GM18870 (cell line): ENCODE measurements around the gene SLC5A10.

Source experiments
- ATAC-seq: cut with Tn5 transposase; IDR thresholded peaks from one replicate; pipeline ENCODE4 v1.9.1; 2021; ENCODE audit warnings: moderate library complexity; ENCODE audit not compliant: unreplicated experiment

The SLC5A10 gene

DNA sequence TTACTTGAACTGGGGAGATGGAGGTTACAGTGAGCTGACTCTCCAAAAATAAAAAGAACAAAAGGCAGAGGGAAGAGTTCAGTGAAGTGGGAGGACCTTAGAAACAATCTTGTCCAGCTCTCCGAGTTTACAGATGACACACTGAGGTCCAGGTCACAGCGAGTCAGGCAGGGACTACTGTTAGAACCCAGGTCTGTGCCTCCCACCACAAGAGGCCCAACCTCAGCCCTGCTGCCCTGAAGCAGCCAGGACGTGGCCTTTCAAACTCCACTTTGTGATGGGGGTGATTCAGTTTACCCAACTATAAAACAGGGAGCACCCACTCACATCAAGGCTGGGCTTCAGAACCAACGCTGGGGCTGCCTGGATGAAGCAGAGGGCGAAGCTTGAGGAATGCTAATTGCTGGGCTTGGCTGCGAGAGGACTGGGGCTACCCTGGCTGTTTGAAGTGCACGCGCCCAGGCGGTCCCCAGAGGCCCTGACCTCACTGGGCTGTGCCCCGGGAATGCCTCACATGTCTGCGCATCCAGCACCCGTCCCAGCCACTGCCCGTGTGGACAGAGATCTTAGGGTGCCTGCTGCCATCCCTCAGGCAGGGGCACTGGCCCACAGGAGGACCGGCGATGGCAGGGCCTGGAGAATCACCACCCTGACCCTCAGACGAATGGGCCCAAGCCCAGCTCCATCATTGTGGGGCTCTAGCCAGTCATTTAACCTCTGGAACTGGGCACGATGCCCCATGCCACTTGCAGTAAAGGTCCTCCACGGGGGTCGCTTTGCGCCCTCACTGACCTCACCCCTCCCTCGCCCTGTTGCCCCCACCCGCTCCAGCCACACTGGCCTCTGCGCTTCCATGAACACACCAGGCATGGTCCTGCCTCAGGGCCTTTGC lies 11.4 kb downstream of the SLC5A10 start:
- no peak for ATAC-seq

DNA sequence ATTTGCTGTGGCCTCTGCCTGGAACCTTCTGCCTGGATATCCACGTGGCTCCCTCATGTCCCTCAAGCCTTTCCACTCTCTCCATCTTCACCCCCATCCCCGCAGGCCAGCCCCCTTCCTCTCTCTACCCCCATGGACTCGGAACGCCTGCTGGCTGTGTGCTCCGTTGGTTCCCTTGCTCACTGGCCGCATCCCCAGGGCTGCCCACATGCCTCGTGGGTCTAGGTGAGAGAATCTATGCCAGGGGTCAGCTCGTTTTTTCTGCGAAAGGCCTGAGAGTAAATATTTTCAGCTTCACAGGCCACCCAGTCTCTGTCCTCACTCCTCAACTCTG lies 12.0 kb downstream of the SLC5A10 start:
- no peak for ATAC-seq

DNA sequence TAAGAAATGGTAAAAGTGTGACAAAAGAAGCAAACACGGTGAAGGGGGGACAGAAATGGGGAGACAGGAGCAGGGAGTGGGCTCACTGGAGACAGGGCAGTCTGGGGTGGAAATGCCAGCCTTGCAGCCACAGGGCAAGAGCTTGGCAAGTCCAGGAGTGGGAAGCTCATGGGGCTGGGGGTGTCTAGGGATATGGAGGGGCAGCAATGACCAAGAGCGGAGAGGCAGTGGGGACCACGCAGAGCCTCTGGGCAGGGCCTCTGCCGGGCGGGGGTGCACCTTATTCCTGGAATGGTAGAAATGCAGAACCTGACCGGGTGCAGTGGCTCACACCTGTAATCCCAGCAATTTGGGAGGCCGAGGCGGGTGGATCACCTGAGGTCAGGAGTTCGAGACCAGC lies 12.6 kb downstream of the SLC5A10 start:
- ATAC-seq = no peak

- ATAC-seq = no peak
Observed at GRCh38 chr17:18965530-18966236, 13.7 kb downstream of the SLC5A10 start.

DNA sequence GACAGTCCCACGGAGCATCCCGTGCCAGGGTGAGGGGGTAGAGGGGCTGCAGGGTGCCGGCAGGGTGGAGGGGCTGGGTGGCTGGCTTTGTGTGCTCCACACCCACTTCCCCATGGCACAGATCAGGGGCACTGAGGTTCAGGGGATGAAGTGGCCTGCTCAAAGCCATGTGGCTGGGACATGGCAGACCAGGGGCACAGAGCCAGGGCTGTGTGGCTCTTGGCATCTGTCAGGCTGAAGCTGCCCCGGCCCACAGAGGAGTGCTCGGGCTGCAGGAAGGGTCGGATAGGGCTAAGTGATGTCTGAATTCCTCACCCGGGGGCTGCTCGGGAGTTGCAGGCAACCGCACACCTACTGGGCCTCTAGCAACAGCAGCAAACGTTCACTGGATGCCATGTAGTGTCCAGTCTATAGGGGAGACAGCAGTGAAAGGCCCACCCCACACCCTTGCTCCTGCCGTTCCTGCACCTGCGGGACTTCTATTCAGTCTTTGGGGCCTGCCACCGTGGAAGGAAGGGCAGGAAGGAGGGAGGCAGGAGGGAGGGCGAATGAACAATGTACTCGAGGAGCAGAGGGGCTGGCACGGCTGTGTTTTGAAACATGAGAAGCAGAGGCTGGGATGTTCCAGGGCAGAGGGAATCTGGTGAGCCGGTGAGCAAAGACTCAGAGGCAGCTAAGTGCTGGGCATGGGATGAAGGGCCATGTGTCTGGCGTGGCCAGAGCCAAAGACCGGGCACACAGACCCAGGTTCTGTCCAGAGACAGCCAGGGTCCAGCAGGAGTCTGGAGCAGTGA lies 15.1 kb downstream of the SLC5A10 start:
- ATAC-seq = no peak

- ATAC-seq = no peak
Observed at GRCh38 chr17:18967916-18968315, 16.0 kb downstream of the SLC5A10 start.

DNA sequence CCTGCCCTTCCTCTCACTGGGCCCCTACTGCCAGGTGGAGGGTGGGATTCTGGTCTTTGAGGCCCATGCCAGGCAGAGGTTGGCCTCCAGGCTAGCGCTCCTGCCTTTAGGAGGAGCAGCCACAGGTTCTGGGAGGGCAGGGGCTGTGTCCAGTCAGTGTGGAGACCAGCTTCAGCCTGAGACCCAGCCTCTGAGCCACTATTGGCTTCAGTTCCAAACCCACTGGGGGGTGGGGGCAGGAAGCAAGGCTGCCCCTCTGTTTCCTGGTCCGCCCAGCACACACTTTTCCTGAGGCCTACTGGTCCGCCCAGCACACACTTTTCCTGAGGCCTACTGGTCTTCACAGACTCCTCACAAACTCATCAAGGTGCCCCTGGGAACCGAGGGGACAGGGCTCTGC lies 16.4 kb downstream of the SLC5A10 start:
- no peak for ATAC-seq

DNA sequence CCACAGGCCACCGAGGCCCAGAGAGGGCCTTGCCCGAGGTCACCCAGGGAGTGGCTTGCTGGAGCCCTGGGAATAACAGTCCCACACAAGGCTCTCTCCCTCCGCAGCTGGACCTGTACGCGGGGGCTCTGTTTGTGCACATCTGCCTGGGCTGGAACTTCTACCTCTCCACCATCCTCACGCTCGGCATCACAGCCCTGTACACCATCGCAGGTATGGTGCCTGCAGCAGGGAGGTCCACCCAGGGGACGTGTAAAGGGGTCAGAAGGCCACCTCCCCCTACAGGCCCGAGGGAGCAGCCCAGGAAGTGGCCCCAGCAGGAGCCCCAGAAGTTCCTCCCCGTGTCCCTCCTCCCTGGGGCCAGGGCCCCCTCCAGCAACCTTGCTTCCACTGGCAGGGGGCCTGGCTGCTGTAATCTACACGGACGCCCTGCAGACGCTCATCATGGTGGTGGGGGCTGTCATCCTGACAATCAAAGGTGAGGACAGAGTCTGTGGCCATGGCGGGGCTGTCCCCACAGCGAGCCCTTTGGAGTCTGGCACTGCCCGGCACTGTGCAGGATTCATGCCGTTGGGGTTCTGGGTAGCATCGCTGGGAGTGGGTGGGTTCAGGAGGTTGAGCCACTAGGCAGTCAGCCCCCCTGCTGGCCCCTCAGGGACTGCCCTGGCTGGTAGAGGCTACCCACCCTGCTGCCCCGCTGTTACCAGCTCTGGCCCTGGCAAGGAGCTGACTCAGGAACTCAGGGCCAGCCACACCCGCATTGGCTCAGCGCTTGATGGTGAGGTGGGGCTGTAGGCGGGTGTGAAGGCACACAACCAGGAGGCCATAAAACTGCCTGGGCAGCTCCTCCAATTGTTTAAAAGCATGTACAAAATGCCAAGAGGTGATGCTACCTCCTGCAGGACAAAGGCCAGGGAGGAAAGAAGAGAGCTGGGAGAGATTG lies 17.3 kb downstream of the SLC5A10 start:
- ATAC-seq = no peak

- ATAC-seq = no peak
Observed at GRCh38 chr17:18970582-18971480, 18.9 kb downstream of the SLC5A10 start.

DNA sequence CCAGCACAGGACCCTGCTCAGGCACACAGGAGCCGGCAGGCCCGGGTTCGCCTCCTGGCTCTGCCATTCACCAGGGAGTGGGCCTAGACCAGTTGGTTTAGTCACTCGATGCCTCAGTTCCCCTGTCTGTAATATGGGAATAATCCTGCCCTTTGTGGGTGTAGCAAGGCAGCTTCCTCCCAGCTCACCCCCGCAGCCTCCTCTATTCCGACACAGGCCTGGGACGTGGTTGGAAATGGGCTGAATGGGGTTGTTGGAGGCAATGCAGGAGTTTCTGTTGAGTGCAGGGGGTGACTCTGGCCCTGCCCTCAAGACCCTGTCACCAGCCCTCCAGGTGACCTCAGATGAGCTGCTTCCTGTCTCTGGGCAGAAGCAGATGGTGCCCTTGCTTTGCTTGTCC lies 19.8 kb downstream of the SLC5A10 start:
- ATAC-seq = no peak

DNA sequence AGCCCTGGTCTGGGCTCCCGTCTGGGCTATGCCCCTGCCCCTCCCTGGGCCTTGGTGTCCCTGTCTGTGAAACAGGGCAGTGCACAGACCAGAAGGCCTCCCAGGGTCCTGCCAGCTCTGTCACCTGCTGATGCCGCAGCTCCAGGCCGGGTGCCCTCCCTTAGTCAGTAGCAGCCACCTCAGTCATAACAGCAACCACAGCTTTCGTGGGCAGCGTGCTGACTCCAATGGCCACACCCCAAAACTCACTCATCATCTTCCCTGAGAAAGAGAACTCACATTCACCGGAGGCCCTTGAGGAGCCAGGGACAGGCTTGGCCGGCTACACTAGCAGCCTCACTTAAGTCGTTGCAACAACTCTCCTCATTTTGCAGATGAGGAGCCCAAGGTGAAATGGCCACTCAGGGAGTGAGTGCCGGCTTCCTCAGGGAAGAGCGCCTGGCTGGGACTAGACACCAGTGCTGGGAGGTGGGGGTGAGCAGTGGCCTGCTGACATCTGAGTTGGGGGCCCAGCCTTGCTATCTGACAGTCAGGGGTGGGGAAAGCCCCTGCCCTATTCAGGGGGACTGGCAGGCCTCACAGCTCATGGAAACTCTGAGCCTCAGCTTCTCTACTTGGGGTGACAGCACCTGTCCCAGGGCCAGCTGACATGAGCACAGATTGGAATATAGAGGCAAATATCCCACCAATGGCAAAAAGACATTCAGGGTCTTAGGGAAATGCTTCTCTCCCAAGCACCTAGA lies 22.6 kb downstream of the SLC5A10 start:
- ATAC-seq = no peak

- no peak for ATAC-seq
Observed at GRCh38 chr17:18975597-18975996, 23.6 kb downstream of the SLC5A10 start.

- no peak for ATAC-seq
Observed at GRCh38 chr17:18976201-18976600, 24.2 kb downstream of the SLC5A10 start.

- no peak for ATAC-seq
Observed at GRCh38 chr17:18977021-18977420, 25.1 kb downstream of the SLC5A10 start.

GRCh38 chr17:18977646-18978045 lies 25.7 kb downstream of the SLC5A10 start:
- ATAC-seq = no peak

DNA sequence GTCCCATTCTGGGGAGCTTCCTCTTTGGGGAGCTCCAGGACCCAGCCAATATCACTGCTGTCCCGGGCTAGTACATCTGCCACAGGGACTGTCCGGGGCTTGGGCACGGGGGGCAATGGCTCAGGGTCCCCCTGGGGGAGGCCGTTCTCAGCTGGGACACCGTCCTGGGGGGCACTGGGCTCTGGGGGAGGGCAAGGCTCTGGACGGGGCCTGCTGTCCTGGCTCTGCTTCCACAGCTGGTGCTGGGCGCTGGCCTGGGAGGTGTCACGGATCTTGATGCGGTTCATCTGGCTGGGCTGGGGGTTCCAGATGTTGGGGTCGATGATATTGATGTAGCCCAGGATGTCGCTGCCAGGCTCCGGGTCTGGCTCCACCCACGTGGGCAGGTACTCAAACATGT lies 26.1 kb downstream of the SLC5A10 start:
- no peak for ATAC-seq

- ATAC-seq = no peak
Observed at GRCh38 chr17:18978655-18979054, 26.7 kb downstream of the SLC5A10 start.

DNA sequence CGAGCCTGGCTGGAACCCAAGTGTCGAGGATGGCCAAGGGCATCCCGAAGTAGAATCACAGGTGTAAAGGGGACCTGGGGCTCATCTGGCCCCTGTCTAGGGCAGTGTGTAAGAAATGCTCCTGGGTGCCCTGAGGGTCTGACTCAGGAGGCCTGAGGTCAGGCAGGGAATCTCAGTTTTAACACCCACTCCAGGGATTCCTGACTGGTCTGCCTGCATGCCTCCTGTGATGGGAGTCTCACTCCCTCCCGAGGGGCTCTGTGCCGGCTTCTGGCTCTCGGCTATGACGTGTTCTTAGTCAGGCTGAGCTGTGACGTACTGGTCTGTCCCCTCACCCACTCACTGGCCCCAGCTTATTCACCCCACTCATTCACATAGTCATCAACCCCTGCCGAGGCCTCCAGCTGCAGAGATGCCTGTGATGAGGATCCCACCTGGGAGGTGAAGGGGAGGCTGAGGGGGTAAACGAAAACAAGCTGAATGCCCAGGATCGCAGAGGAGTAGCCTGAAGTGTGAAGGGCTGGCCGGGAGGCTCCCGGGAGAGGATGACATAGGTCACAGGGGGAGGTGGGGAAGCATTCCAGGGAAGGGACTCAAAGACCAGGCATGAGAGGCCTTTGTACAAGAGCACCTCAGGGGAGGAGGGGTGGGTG lies 28.8 kb downstream of the SLC5A10 start:
- no peak for ATAC-seq

DNA sequence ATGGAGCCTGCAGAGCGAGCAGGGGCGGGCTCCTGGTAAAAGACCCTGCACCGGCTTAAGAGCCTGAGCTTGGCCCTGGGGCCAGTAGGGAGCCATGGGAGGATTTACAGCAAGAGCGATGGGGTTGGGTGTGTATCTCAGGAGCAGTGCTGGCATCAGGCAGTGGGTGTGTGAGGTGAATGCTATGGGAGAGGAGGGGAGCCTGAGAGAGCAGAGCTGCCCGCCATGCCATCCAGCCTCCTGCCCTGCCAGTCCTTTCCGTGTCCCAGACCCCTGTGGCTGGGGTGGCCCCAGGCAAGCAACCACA lies 29.3 kb downstream of the SLC5A10 start:
- ATAC-seq = no peak
